Right lobe of liver (tissue), 6 donors: Measurements from ENCODE around the gene NAV2. TPM values are rescaled to one million over a fixed set of nuclear protein-coding genes. Genes with fewer than 3 reads are reported as not detected.

Source experiments
- ATAC-seq, 4 donors: fragments of 200-7000 bp; cut with Tn5 transposase; one replicate each; pipeline ENCODE4 v1.9.1; 2020; ENCODE audit warnings: mild to moderate bottlenecking in 4 of 4, moderate library complexity in 4 of 4
- DNase-seq, 3 donors: peaks; one replicate each; pipeline ENCODE4 v3.0.0-alpha.2; 2020
- H3K27ac ChIP-seq, 3 donors: fragments of 200-600 bp; one replicate each; pipeline ENCODE4 v1.8.0; 2022
- H3K27me3 ChIP-seq, 2 donors: fragments of 200-600 bp; one replicate each; pipeline ENCODE4 v1.8.0; 2022
- H3K36me3 ChIP-seq, 4 donors: fragments of 200-600 bp; sonication (generic) in 1 of 4; one replicate each; pipeline versions ENCODE4 v1.5.1 to v1.8.0; 2017 to 2022; ENCODE audit warnings: control low read depth in 1 of 4
- H3K4me1 ChIP-seq, 4 donors: fragments of 200-600 bp; sonication (generic) in 1 of 4; one replicate each; pipeline versions ENCODE4 v1.5.1 to v1.8.0; 2017 to 2022; ENCODE audit warnings: control low read depth in 1 of 4
- H3K4me3 ChIP-seq, 3 donors: fragments of 200-600 bp; one replicate each; pipeline ENCODE4 v1.8.0; 2022
- H3K9me3 ChIP-seq, 4 donors: fragments of 200-600 bp; sonication (generic) in 1 of 4; one replicate each; pipeline versions ENCODE4 v1.5.1 to v1.8.0; 2017 to 2022; ENCODE audit warnings: control low read depth in 1 of 4
- CTCF ChIP-seq, 4 donors: fragments of 200-600 bp in 3 of 4; fragments of 450-650 bp in 1 of 4; IDR thresholded peaks; one replicate each; pipeline versions ENCODE4 v1.5.1 to v1.8.0; 2016 to 2022; ENCODE audit warnings: antibody characterized with exemption in 4 of 4, mild to moderate bottlenecking in 2 of 4
- POLR2A ChIP-seq: fragments of 450-650 bp; IDR thresholded peaks from one replicate; pipeline ENCODE4 v1.6.1; 2017; ENCODE audit warnings: antibody characterized with exemption, mild to moderate bottlenecking
- WGBS: methylation state at CpG from one replicate; pipeline ENCODE4 v1.1.6; 2018; ENCODE audit warnings: low coverage, low lambda C conversion rate; ENCODE audit not compliant: insufficient coverage; ENCODE audit errors: missing lambda C conversion rate; 5-methylcytosine and 5-hydroxymethylcytosine counted together
- intact Hi-C, 2 donors: fragments of 100-400 bp; cut with DNase I; formaldehyde crosslinking; loops; one replicate each; pipeline versions ENCODE4 v1.11.2 to v1.14.1; 2022
- total RNA-seq, 6 experiments: library from RNA; depleted of rRNA in 2 of 6; stranded (reverse); fragments of >200 nt in 2 of 6; fragmentation: NEBNext Ultra II Directional in 3 of 6; extraction: Animal tissue kit (Norgen Biotek cat#: 25700) in 3 of 6; gene quantifications; one replicate each; pipeline versions ENCODE4 v1.1.0 to v1.2.4, GENCODE V29; 2016 to 2023
- donor health status: DM: no; HTN: yes; CAD: no.
- donor health status: DM: no; HTN: no; CAD: no.
- donor health status: DM: no; HTN: no; CAD: no.
- donor health status: DM: no; HTN: yes; CAD: no.
- donor health status: DM: no; HTN: yes; CAD: no.

The NAV2 gene
- total RNA-seq, 6 experiments from 2014 or later = 15.5 to 69.2 (median 37.1) TPM

- WGBS = 46% methylated on average over 2 of the region's 2 CpGs
- H3K27ac ChIP-seq = no peak overlapping the region
- intact Hi-C loops = no loop called here
These were observed 259.5 kb downstream of the NAV2 start for GRCh38 chr11:19972091-19972490.

GRCh38 chr11:19972651-19973050 is 260.0 kb downstream of the NAV2 start:
- Histone ChIP-seq H3K4me1 (peaks cover 0 to 13% (median 6%) of the 10 kb centered on the region in 4 donors), H3K27ac (no peak overlapping the region), H3K4me3 (no peak overlapping the region), H3K36me3 (no peaks in the 10 kb centered on the region), H3K9me3 (no peaks in the 10 kb centered on the region), H3K27me3 (no peaks in the 10 kb centered on the region)
- intact Hi-C loops = no loop called here
- no peak for TF ChIP-seq CTCF (IDR thresholded peaks at IDR 0.05)
- ATAC-seq = peak in 3 of 4 donors; percentile 17 to 29 (median 28)
- no peak for DNase-seq
- WGBS = 83% methylated on average over 1 of the region's 1 CpG

More at GRCh38 chr11:19972091-19972490, 259.5 kb downstream of the NAV2 start:
- Histone ChIP-seq H3K27me3 (no peaks in the 10 kb centered on the region), H3K36me3 (no peaks in the 10 kb centered on the region), H3K4me1 (peaks cover 0 to 13% (median 6%) of the 10 kb centered on the region in 4 donors), H3K9me3 (no peaks in the 10 kb centered on the region), H3K4me3 (no peak overlapping the region)
- DNase-seq = no peak
- no peak for ATAC-seq
- TF ChIP-seq CTCF (IDR thresholded peaks at IDR 0.05) (no peak), POLR2A (no peak)

- Histone ChIP-seq H3K4me3 (no peak overlapping the region), H3K27me3 (no peaks in the 10 kb centered on the region), H3K27ac (no peak overlapping the region), H3K9me3 (no peaks in the 10 kb centered on the region), H3K4me1 (peaks cover 0 to 13% (median 6%) of the 10 kb centered on the region in 4 donors), H3K36me3 (no peaks in the 10 kb centered on the region)
- no peak for ATAC-seq
- no peak for DNase-seq
- 100% methylated on average over 1 of the region's 5 CpGs for WGBS
- TF ChIP-seq CTCF (IDR thresholded peaks at IDR 0.05) = no peak
- intact Hi-C loops = no loop called here
These were observed 260.5 kb downstream of the NAV2 start for GRCh38 chr11:19973136-19973635.

GRCh38 chr11:19974886-19975285 is 262.2 kb downstream of the NAV2 start:
- Histone ChIP-seq H3K4me1 (peaks cover 0 to 24% (median 11%) of the 10 kb centered on the region in 4 donors), H3K4me3 (no peak overlapping the region), H3K9me3 (no peaks in the 10 kb centered on the region), H3K36me3 (no peaks in the 10 kb centered on the region), H3K27ac (no peak overlapping the region), H3K27me3 (no peaks in the 10 kb centered on the region)
- no peak for TF ChIP-seq CTCF (IDR thresholded peaks at IDR 0.05)
- no peak for TF ChIP-seq POLR2A
- intact Hi-C loops = no loop called here
- DNase-seq = no peak
- ATAC-seq = no peak
- WGBS = 85% methylated on average over 4 of the region's 4 CpGs
